DMS114 treated with DMSO at 0.1 percent for 48 hours (cell line): ENCODE results near the gene CSPG4.
"Not testable (repeated sequence)": the region's sequence is repeated elsewhere in the genome, so short reads cannot be mapped to it uniquely, and the experiment has no call there.

ENCODE experiments used
- DNase-seq: peaks from one replicate; lab custom pipeline; 2025; ENCODE audit not compliant: unreplicated experiment; lab: John Stamatoyannopoulos, UW

CSPG4 gene

DNA sequence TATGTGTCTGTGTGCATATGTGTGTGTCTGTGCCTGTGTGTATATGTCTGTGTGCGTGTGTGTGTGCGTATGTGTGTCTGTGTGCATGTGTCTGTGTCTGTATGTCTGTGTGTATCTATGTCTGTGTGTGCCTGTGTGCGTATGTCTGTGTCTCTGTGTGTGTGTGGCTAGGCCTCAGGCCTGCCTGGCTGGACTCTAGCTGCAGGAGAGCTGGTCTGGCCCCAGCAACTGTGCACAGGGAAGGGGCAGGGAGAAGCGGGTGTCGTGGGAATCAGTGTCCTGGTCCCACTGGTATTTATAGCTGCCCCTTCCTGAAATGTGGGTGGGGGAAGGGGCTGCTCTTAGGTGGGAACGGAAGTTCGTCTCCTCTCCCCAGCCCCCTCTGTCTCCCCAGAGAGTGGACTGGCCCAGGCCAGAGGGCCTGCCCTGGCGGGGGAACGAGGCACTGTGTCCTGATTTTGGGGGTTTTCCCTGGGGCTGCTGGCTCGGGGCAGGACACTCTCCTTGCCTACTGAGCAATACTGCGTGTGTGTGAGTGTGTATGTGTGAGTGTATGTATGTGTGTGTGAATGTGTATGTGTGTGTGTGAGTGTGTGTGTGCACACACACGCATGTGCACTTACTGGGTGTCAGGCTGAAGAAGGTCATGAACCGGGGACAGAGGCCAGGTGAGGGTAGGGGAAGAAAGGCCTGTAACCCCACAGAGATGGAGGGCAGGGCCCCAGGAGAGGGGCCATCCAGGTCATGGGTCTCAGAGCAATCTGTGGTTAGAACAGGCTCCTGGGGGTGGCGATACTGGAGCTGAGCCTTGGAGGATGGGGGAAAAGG, 6.6 kb downstream of the CSPG4 start:
- DNase-seq: no peak

DNA sequence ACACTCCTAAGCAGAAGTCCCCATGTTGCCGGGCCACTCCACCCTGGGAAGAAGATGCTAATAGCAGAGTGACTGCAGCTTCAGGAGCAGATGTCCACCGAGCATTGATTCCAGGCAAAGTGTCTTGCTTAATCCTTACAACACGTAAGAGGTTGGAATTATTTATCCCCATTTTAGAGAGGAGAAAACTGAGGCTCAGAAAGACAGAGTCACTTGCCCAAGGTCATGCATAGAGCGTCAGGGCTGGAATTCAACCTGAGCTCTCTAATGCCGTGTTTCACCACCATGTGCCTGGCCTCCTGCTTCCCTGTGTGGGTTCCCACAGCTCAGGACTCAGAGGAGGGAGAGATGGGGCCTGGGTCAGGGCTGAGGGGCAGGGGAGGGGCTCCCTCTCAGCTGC, 7.3 kb downstream of the CSPG4 start:
- not testable (repeated sequence) for DNase-seq

DNA sequence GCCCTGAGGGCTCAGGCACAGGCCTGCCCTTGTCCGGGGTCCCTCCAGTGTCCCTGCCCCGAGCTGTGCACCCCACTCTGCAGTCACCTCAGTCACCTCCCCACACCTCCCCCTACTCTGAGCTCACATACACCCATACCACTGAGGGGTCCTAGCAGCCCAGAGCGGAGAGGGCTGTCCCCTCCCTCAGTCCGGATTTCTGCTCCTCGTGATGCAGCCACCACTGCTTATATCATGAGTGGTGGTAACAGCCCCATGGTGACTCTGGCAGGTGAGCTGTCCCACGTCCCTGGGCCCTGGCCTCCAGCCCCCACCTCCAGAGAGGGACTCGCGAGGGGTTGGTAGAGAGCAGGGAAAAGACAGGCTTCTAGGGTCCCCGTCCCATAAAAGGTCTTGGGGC, 8.0 kb downstream of the CSPG4 start:
- no peak for DNase-seq

DNA sequence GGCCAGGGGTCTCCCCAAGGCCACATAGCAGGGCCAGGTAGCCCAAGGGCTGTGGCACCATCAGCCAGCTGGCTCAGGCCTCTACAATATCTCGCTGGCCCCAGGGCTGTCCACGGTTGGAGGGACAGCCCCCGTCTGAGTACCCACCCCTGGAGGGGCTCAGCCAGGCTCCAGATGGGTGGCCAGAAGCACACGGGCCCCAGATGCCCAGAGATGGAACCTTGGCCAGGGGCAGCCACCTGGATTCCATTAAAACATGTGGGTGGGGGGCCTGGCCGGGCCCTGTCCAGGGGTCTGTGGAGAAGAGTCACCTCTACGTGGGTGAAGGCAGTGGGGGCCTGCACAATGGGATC, 8.4 kb downstream of the CSPG4 start:
- DNase-seq: no peak

DNA sequence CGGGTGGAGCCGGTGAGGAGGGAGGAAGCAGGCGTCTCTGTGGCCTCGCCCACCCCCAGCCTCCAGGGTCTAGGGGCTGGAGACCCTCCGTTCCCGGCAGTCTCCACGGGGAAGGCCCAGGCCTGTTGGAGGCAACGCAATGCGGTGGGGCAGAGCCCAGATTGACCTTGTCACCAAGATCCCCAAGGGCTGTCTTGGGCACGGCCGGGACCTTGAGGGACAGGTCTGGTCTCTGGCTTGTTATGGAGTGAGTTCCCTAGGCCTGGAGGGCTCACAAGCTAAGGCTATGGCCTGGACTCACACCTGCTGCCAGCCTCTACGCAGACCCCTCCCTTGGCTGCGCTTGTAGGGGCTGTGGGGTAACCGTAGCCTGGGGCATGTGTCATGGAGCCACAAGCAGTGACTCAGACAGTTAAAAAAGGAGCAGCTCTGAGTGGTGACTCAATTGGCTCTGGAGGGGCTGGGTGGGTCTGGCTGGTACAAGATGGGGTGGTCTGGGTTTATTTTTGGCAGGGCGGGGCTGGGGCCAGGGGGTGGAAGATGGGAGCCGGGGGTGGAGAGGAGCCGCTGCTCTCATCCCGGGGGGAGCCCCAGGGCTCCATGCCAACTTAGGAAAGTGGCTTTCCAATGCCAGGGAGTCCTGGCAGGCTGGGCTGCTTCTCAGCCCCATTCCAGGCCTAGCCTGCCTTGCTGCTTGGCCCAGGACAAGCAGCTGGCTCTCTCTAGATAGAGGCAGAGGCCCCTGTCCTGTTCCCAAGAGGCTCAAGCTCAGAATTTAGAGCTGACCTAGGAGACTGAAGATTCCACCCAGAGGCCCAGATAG, 9.0 kb downstream of the CSPG4 start:
- not testable (repeated sequence) for DNase-seq

DNA sequence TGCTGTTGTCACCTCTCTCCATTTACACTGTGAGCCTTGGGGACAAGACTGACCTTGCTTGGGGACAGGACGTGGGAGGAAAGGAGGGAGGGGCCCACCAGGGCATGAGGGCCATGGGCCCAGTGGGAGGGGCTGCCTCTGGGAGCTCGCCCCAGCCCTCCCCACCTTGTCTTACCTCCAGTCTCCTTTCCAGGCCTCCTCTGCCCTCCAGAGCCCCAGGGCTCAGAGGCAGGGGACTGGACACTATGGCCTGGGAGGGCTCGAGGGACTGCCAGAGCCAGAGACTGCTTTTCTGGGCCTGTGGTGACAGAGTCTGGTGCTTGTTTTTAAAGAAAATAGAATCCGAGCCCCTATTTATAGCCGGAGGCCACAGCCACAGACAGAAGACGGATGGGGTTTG, 10.2 kb downstream of the CSPG4 start:
- no peak for DNase-seq

DNA sequence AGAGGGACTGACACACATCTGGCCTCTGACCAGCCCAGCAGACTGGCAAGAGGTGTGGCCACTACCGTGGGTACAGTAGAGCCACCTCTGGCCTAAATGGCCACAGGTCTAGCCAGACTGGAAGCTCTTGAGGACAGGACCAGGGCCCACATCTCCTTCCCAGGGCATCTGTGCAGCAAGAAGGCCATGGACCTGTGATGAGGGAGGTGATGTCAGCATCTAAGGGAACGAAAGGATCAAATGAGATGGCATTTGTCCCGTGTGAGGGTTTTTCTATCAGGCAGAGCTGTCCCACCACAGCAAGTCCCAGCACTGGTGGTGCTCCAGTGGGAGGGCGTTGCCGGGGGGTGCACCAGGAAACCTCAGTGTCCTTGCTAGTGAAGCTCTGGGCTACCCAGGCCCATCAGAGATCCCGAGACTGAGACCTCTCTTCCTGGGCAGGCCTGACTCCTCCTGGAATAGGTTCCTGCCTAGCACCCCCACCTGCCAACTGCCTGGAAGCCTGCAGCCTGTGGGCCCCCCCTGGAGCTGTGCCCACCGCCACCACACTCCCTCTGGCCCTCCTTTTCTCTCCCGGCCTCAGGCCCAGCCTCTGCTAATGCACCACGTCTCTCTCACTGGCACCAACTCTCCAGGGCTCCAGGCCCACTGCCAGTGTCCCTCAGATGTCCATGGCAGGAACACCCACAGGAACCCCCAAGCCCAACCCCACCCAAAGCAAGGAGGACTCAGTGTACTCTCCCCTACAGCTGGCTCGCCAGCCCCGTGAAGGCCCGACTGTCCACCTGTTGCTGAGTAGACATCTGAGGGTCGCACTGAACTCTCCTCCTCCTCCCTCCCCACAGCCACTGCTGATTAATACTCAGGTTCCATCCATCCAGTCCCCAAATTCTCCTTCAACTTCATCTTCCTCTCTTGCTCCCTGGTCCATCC, 11.3 kb downstream of the CSPG4 start:
- not testable (repeated sequence) for DNase-seq

DNA sequence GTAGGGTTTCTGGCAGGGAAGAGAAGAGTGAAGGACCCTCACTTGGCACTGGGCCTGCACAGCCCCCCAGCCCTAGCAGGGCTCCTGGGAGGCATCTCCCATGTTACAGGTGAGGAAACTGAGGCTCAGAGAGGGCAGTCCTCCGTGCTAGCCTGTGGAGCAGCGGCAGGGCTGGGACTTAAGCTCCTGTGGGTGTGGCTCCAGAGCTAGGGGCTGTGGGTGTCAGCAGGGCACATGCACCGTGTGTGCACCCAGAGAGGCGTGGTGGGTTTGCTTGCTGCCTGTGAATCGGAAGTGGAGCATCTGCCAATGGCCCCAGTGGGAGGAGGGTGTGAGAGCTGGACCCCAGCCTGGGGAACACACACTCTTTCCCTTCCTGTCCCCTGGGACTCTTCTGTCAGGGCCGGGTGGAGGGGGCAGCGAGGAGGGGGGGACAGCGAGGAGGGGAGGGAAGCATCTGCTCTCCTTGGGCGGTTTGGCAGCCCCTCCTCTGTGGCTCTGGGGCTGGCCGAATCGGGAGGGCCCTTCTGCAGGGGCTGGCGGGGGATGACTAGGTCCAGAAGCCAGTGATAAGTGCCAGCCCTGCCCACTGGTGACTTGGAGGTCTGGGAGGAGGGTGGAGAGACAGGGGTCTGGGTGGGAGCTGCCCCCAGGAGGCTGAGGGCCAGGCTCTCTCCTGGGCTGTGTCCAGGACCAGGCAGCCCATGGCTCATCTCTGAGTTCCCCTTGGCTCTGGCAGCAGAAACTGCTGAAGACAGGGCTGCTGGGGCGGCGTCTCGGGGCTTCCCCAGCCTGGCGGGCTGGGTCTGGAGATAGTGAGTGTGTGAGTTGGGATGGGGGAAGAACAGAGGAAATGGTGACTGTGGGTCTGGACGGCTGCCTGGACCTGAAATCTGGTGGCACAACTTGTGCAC, 12.4 kb downstream of the CSPG4 start:
- DNase-seq: not testable (repeated sequence)

DNA sequence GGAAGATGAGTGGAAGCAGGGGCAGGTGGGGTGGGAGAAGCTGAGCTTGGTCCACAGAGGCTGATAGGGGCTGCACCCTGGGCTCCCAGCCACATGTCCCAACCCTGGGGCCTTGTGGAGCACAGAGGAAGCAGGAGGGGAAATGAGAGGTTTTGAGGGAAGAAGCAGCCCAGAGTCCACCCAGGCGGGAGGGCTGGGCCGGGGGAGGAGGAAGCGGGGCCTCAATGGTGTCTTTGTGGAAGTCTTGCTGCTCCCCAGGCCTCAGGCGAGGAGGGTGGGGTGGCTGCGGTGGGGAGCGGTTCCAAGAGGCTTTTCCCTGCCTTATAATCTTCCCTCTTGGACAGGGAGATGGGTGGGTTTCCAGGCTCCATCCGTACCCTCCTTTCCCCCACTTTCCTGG, 13.1 kb downstream of the CSPG4 start:
- DNase-seq: not testable (repeated sequence)

DNA sequence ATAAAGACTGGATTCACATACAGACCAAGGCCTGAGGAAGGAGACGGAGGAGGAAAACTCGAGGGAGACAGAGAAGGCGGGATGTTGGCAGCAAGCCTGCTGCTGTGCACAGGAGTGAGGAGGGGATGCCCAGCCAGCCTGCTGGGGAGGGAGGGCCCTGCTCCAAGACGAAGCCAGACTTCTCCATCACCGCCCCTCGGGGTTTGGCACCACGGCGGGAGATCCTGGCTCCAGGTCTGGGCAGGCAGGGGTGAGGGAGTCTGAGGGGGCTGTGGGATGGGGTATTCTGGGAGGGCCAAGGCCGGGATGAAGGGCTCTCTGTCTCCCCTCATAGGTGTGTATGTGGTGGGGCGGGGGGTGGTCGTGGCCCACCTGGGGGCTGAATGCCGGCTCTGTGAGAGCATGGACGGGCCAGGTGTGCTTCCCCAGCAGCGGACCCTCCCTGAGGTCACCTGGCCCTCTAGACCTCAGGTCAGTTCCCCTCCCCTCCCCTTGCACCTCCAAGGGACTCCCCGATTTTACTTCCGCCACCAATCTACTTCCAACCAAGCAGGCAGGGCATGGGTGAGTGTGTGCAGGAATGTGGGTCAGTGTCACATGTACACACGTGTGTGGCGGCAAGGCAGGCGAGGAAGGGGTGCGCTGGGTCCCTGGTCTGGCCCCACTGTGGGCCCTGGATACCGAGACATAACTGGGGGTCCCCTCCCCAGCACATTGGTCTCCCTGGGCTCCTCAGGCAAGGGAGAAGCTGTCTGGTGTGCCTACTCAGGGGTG, 14.5 kb downstream of the CSPG4 start:
- DNase-seq: not testable (repeated sequence)

DNA sequence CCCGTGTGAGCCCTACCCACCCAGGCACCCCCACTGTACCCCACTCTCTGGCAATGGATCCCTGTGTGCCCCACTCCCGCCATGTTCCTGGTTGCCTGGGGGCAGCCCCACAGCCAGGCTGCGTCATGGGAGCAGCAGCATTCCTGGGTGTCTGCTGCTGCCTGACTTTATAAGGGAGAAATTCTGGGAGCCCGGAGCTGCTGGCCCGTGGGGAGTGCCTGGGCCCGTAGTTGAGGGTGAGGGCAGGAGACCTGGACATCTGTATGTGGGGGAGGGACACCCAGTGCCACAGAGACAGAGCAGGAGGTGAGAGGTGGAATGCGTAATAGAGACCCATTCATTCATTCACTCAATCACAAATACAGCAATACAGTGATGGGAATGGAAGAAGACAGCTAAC, 15.1 kb downstream of the CSPG4 start:
- no peak for DNase-seq

DNA sequence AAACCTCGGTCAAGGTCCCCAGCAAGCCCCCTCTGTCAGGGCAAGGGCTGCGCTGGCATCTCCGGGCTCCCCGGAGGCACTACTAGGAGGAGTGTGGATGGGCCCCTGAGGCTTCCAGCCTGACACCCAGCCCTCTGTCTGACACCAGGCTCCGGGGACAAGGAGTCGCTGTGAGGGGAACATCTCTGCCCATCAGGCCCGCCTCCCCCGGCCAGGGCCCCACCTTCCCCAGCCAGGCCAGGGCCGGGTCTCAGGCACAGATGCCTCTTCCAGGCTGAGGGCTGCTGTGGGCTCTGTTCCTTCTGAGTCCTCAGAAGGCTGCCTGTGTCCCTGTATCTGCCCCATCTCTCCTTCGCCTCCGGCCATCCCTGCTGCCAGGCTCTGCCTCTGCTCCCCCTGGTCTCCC, 15.8 kb downstream of the CSPG4 start:
- DNase-seq: no peak

DNA sequence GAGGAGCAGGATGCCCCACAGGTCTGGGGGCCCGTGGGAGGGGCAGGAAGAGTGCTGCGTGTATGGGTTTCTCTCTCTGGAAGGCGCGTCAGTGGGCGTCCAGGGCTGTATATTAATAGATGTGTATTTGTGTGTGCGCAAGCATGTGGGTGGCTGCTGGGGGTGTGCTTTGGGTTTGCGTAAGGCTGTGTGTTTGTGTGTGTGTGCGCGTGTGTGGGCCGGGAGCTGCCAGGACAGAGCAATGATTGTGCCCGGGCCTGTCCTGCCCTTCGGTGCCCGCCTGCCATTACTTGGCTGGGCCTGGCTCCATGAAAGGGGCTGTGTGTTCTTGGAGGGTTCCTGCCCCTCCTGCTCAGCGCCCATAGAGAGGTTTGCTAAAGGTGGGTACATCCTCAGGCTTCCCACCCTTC, 16.3 kb downstream of the CSPG4 start:
- DNase-seq: no peak

DNA sequence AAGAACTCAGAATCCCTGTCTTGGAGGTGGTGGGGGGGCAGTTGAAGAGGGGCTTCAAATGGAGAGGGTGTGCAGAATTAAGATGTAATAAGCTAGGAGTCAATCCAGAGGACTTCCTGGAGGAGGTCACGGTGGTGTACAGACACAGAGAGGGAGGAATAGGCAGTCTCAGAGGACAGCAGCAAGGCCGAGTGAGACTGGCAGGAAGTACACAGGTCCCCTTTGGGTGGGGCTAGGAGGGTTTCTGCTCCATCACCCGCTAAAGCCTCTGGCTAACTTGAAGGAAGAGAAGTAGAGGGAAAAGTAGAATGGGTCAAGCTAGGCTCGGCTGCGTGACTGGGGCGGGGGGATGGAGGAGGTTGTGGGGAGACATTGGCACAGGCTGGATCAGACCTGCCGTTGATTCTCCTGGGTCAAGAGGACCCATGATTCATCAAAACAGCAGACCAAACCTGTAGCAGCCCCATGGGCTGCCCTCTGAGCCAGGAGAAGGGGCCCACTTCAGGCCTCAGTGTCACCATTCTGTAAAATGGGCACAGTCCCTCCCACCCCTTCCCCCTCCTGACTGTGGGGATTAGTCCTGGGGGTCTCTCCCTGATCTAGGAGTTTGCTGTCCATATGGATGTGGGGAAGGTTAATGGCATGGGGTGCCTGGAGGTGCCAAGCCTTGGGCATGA, 16.9 kb downstream of the CSPG4 start:
- DNase-seq: no peak

DNA sequence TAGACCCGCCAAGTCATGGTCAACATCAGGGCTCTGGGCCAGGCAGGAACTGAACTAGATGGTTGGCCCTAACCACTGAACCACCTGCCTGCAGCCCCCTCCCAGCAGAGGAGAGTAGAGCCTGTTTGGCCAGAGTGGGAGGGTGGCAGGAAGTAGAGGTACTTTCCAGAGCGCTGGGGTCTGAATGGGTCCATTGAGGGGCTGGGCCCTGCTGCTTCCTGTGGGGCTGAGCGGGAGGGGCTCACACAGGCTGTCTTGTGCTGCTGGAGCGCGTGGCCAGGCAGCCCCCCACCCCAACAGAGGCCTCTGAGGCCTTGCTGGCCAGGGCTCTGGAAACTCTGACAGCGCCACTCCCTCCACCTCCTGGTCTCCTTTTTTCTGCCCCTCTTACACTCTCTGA, 17.4 kb downstream of the CSPG4 start:
- DNase-seq: no peak

DNA sequence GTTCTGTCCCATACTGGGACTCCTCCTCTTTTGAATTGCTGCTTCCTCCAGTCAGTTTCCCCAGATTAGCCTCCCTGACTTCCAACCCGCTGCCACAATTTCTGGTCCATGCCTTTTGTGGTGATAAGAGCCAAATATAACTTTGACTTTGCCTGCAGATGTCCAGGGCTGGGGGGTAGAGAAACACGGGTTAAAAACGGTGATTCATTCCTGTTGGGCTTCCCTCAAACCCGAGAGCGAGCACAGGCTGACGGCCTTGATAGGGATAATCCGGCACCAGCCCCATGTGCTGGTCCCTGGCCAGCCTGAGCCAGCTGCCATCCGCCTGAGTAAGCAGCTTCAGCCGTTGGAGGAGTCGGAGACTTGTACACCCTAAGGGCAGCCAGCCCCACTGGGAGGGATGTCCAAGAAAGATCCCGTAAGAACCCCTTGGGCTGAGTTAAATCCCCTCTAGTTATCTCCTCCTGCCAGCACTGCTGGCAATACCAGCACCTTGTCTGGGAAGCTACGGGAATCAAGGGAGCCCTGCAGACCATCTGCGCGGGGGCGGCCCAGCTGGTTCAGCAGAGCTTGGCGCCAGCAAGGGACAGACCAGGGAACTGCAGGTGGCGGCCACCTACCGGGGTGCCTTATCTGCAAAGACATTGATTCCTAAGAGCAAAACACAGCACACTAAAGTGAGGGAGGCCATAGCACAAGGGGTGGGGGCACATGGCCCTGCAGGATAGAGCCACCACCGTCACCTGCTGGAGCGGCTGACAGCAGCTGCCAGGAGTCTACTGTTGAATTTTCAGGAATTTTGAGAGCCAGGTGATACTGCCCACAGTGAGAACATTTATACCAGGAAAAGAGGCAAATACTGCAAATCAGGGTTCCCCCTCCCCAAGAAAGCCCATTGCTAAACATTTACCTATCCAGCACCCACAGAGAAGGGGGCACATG, 18.1 kb downstream of the CSPG4 start:
- no peak for DNase-seq

DNA sequence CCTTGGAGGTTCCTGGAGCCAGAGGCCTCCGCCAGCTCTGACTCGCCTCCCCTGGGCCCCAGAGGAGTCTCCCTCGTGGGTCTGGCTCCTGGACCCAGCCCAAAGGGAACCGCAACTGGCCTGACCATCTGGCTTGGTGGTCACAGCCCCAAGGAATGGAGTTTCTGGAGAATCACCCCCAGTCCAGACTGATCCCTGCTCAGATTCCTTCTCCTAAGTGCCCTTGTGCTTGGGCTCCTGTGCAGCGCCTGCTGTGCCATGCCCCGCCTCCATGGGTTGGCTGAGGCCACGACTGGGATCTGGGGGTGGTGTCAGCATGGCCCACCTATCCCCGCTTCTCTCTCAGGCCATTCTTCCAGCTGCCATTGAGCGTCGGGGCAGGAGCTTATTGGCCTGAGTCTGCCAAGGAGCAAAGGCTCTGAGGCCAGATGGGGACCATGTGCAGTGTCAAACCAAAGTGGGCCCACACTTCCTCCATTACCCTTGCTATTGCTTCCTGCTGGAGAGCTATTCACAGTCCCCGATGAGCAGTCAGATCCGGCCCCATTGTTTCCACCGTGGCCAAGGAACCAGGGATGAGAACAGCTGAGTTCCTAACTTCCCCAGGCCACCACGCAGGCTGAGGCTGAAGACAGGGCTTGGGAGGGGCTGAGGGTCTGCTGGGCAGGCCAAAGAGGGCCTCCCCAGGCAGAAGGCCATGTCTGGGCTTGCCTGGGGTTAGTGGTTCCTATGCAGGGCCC, 19.0 kb downstream of the CSPG4 start:
- DNase-seq: no peak
